NCI-H2196 treated with DMSO at 0.1 percent for 48 hours (cell line): Measurements from ENCODE around the gene MATK.

Experiments
- DNase-seq: peaks from one replicate; lab custom pipeline; 2025; ENCODE audit not compliant: unreplicated experiment; lab: John Stamatoyannopoulos, UW

Gene MATK

GRCh38 chr19:3790209-3790734 is 4.1 kb upstream of the MATK start:
- no peak for DNase-seq

- no peak for DNase-seq
Measured at GRCh38 chr19:3788996-3789778, 3.0 kb upstream of the MATK start.

- no peak for DNase-seq
Measured at GRCh38 chr19:3785451-3785937, 687 bp downstream of the MATK start.

GRCh38 chr19:3784607-3785450 is 1.4 kb downstream of the MATK start:
- DNase-seq, result no peak

GRCh38 chr19:3783660-3784584 is 2.3 kb downstream of the MATK start:
- DNase-seq, result no peak

- DNase-seq, result no peak
Measured at GRCh38 chr19:3782903-3783302, 3.3 kb downstream of the MATK start.

- DNase-seq, result no peak
Measured at GRCh38 chr19:3782330-3782729, 3.9 kb downstream of the MATK start.

GRCh38 chr19:3781603-3782002 is 4.6 kb downstream of the MATK start:
- no peak for DNase-seq

- DNase-seq, result no peak
Measured at GRCh38 chr19:3780786-3781304, 5.3 kb downstream of the MATK start.

GRCh38 chr19:3778899-3779723 is 7.1 kb downstream of the MATK start:
- no peak for DNase-seq

GRCh38 chr19:3778104-3778867 is 7.9 kb downstream of the MATK start:
- no peak for DNase-seq

- DNase-seq, result no peak
Measured at GRCh38 chr19:3776479-3777040, 9.6 kb downstream of the MATK start.

- no peak for DNase-seq
Measured at GRCh38 chr19:3775831-3776230, 10.3 kb downstream of the MATK start.

GRCh38 chr19:3775374-3775711 is 10.8 kb downstream of the MATK start:
- no peak for DNase-seq

- DNase-seq, result no peak
Measured at GRCh38 chr19:3774621-3775373, 11.4 kb downstream of the MATK start.

- no peak for DNase-seq
Measured at GRCh38 chr19:3773814-3774515, 12.2 kb downstream of the MATK start.

- DNase-seq, result no peak
Measured at GRCh38 chr19:3771906-3772455, 14.2 kb downstream of the MATK start, which contains the start of gene RAX2. TSS of gene RAX2 (minus strand) at chr19:3772228. CDS start at chr19:3771742, 486 bp downstream.
